SK-N-SH treated with all-trans-retinoic acid at 6 μM for 48 hours (cell line): Measurements from ENCODE around the gene CCDC137.

Experiments used
- ATAC-seq: fragments of 200-7000 bp; cut with Tn5 transposase; 3 replicates; pipeline ENCODE4 v1.9.1; 2020; ENCODE audit warnings: mild to moderate bottlenecking, moderate library complexity
- ARNTL ChIP-seq: fragments of 450-650 bp; formaldehyde crosslinking; IDR thresholded peaks from 2 replicates; pipeline ENCODE4 v1.5.0; 2020; ENCODE audit warnings: low read depth, mild to moderate bottlenecking, moderate library complexity, borderline replicate concordance
- CREB5 ChIP-seq: fragments of 250-450 bp; sonication (Bioruptor Pico); IDR thresholded peaks from 2 replicates; pipeline ENCODE4 v1.5.1; 2020; ENCODE audit warnings: low read depth, mild to moderate bottlenecking, moderate library complexity
- CSDC2 ChIP-seq: fragments of 250-450 bp; sonication (Bioruptor Pico); IDR thresholded peaks from 2 replicates; pipeline ENCODE4 v1.5.0; 2020; ENCODE audit warnings: mild to moderate bottlenecking, moderate library complexity
- CSRNP3 ChIP-seq: fragments of 250-450 bp; sonication (Bioruptor Pico); IDR thresholded peaks from 2 replicates; pipeline ENCODE4 v1.5.1; 2021; ENCODE audit warnings: mild to moderate bottlenecking, moderate library complexity
- ESRRG ChIP-seq: fragments of 250-450 bp; sonication (Bioruptor Pico); IDR thresholded peaks from 2 replicates; pipeline ENCODE4 v1.6.1; 2021; ENCODE audit warnings: mild to moderate bottlenecking
- GLIS3 ChIP-seq: fragments of 250-450 bp; sonication (Bioruptor Pico); IDR thresholded peaks from 2 replicates; pipeline ENCODE4 v1.5.0; 2020; ENCODE audit warnings: mild to moderate bottlenecking, moderate library complexity
- ISL1 ChIP-seq: fragments of 250-450 bp; sonication (Bioruptor Pico); IDR thresholded peaks from 2 replicates; pipeline ENCODE4 v2.1.2; 2022; ENCODE audit warnings: mild to moderate bottlenecking, moderate library complexity
- OSR1 ChIP-seq: fragments of 250-450 bp; sonication (Bioruptor Pico); IDR thresholded peaks from 2 replicates; pipeline ENCODE4 v1.8.0; 2022; ENCODE audit warnings: moderate library complexity, mild to moderate bottlenecking, inconsistent platforms
- POU6F1 ChIP-seq: fragments of 250-450 bp; sonication (Bioruptor Pico); IDR thresholded peaks from 2 replicates; pipeline ENCODE4 v1.8.0; 2021; ENCODE audit warnings: low read depth, mild to moderate bottlenecking, moderate library complexity, borderline replicate concordance
- PPARA ChIP-seq: fragments of 250-450 bp; sonication (Bioruptor Pico); IDR thresholded peaks from 2 replicates; pipeline ENCODE4 v1.5.0; 2020; ENCODE audit warnings: mild to moderate bottlenecking, borderline replicate concordance
- RARB ChIP-seq: fragments of 250-450 bp; sonication (Bioruptor Pico); IDR thresholded peaks from 2 replicates; pipeline ENCODE4 v1.8.0; 2021; ENCODE audit warnings: mild to moderate bottlenecking, moderate library complexity
- SNAI2 ChIP-seq: fragments of 250-450 bp; sonication (Bioruptor Pico); IDR thresholded peaks from 2 replicates; pipeline ENCODE4 v1.5.0; 2020; ENCODE audit warnings: mild to moderate bottlenecking, moderate library complexity
- TOX ChIP-seq: fragments of 250-450 bp; sonication (Bioruptor Pico); IDR thresholded peaks from 2 replicates; pipeline ENCODE4 v1.8.0; 2021; ENCODE audit warnings: mild to moderate bottlenecking, moderate library complexity, borderline replicate concordance
- TSHZ2 ChIP-seq: fragments of 250-450 bp; sonication (Bioruptor Pico); IDR thresholded peaks from 2 replicates; pipeline ENCODE4 v1.5.0; 2020; ENCODE audit warnings: mild to moderate bottlenecking, moderate library complexity
- ZC3H10 ChIP-seq: fragments of 250-450 bp; sonication (Bioruptor Pico); IDR thresholded peaks from 2 replicates; pipeline ENCODE4 v1.5.1; 2021; ENCODE audit warnings: mild to moderate bottlenecking, moderate library complexity
- ZFP3 ChIP-seq: fragments of 250-450 bp; sonication (Bioruptor Pico); IDR thresholded peaks from 2 replicates; pipeline ENCODE4 v1.5.0; 2020; ENCODE audit warnings: mild to moderate bottlenecking, moderate library complexity
- ZFP30 ChIP-seq: fragments of 450-650 bp; formaldehyde crosslinking; IDR thresholded peaks from 2 replicates; pipeline ENCODE4 v1.5.0; 2022; ENCODE audit warnings: mild to moderate bottlenecking, moderate library complexity
- ZNF565 ChIP-seq: fragments of 450-650 bp; formaldehyde crosslinking; conservative IDR thresholded peaks from 2 replicates; pipeline ENCODE4 v1.5.0; 2020; ENCODE audit warnings: low read depth, mild to moderate bottlenecking, moderate library complexity
- ZNF70 ChIP-seq: fragments of 450-650 bp; formaldehyde crosslinking; IDR thresholded peaks from 2 replicates; pipeline ENCODE4 v1.5.0; 2020; ENCODE audit warnings: mild to moderate bottlenecking, moderate library complexity
- ZNF8 ChIP-seq: fragments of 450-650 bp; formaldehyde crosslinking; IDR thresholded peaks from 2 replicates; pipeline ENCODE4 v1.5.0; 2020; ENCODE audit warnings: mild to moderate bottlenecking, moderate library complexity

Gene CCDC137

GRCh38 chr17:81644496-81644895 lies 22.0 kb upstream of the CCDC137 start:
- ATAC-seq: no peak

GRCh38 chr17:81644976-81645952 lies 21.3 kb upstream of the CCDC137 start:
- ATAC-seq: no peak
- no peak for TF ChIP-seq RARB (CRISPR knock-in tag)
- TF ChIP-seq ZNF70 (CRISPR knock-in tag): no peak
- no peak for TF ChIP-seq CSDC2 (CRISPR knock-in tag)
- no peak for TF ChIP-seq ZFP3 (CRISPR knock-in tag)
- no peak for TF ChIP-seq ISL1
- TF ChIP-seq CREB5 (CRISPR knock-in tag): no peak
- no peak for TF ChIP-seq ZNF8
- TF ChIP-seq PPARA (CRISPR knock-in tag): no peak

More at GRCh38 chr17:81644496-81644895, 22.0 kb upstream of the CCDC137 start:
- TF ChIP-seq POU6F1 (no peak), ESRRG (CRISPR knock-in tag) (no peak)

- no peak for TF ChIP-seq POU6F1
- no peak for TF ChIP-seq ISL1
- TF ChIP-seq CSDC2 (CRISPR knock-in tag): no peak
- TF ChIP-seq GLIS3 (CRISPR knock-in tag): no peak
- no peak for TF ChIP-seq ZFP30 (CRISPR knock-in tag)
- TF ChIP-seq TOX (CRISPR knock-in tag): no peak
- no peak for TF ChIP-seq PPARA (CRISPR knock-in tag)
- no peak for TF ChIP-seq ARNTL (CRISPR knock-in tag)
- TF ChIP-seq RARB (CRISPR knock-in tag): no peak
- no peak for TF ChIP-seq CSRNP3 (CRISPR knock-in tag)
- no peak for TF ChIP-seq TSHZ2 (CRISPR knock-in tag)
- no peak for TF ChIP-seq SNAI2 (CRISPR knock-in tag)
- no peak for TF ChIP-seq OSR1 (CRISPR knock-in tag)
- TF ChIP-seq ZNF565: no peak
- TF ChIP-seq ZFP3 (CRISPR knock-in tag): no peak
- no peak for TF ChIP-seq CREB5 (CRISPR knock-in tag)
- no peak for TF ChIP-seq ZNF8
- no peak for TF ChIP-seq ZC3H10
- no peak for ATAC-seq
Measured at GRCh38 chr17:81646869-81647600, 19.5 kb upstream of the CCDC137 start.
